ENCODE results near the gene MACROD1. TPM values are rescaled to one million over a fixed set of nuclear protein-coding genes. Genes with fewer than 3 reads are reported as not detected.

MACROD1 gene
- total RNA-seq, 1 donor from 2014 or later = 22.1 TPM

- no peak for DNase-seq (ENCODE audit: extremely low read depth, low read depth, low spot score)
Observed at GRCh38 chr11:64152841-64153691, 12.8 kb downstream of the MACROD1 start.

- DNase-seq (ENCODE audit: extremely low read depth, low read depth, low spot score) = no peak
Observed at GRCh38 chr11:64151337-64151736, 14.6 kb downstream of the MACROD1 start.

DNA sequence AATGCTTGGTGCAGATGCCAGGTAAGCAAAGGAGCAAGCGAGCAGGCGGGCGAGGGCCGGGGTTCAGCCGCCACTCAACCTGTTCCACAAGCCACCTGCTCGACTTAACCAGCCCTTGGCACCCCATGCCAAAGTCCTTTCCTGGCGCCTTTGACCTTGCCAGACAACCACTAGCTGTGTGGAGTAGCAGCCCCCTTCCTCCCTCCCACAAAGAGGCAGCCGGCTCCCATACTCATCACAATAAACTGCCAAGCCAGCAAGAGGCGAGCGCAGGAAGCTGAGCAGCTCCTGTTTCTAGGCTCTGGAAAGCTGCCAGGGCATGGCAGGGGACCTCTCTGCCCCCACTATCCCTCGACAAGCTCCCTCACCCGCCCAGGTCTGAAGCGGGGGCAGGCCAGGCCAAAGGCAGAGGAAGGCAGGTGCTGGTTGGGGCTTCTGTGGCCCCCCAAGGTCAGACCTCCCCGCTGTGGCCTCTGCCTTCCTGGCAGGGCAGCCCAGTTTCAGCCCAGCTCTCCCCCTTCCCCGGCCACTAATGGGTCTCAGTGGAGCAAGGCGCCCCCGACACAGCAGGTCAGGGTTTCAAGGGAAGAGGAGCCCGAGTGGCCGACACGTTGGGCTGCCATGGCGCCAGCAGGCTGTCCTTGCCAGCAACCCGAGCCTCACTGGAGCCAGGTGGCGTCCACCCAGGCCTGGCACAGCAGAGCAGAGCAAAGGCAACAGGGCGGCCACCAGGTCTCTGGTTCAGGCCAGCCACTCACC lies 15.3 kb downstream of the MACROD1 start:
- DNase-seq (ENCODE audit: extremely low read depth, low read depth, low spot score) = no peak

- DNase-seq (ENCODE audit: extremely low read depth, low read depth, low spot score) = no peak
Observed at GRCh38 chr11:64150051-64150450, 15.9 kb downstream of the MACROD1 start.

DNA sequence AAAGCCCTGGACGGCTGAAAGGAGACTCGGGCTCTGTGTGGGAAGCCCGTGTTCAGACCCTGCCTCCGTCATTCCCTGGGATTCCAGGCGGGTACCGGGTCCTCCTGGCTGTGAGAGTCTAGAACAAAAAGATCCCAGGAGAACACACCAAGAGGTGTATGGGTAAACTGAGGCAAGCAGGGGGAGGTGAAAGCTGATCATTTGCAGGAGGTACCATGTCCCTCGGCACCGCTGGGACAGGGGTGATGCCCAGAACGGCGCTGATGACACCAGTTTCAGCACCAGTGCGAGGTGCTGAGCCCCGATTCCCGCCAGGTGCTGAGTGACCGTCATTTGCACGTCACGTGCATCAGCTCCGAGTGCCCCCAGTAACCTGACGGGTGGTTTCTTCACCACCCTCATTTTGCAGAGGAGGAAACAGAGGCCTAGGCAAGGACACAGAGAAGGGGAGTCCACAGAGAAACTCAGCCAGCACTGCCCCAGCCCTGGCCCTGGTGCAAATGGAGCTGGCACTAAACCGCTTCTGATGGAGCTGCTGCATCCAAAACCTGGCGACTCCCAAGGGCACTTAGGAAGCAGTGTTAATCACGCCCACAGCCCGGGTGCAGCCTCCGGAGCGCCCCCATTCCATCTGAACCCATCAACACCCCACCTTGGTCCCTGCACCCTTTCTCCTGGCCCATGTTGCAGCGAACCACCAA lies 16.8 kb downstream of the MACROD1 start:
- no peak for DNase-seq (ENCODE audit: extremely low read depth, low read depth, low spot score)

DNA sequence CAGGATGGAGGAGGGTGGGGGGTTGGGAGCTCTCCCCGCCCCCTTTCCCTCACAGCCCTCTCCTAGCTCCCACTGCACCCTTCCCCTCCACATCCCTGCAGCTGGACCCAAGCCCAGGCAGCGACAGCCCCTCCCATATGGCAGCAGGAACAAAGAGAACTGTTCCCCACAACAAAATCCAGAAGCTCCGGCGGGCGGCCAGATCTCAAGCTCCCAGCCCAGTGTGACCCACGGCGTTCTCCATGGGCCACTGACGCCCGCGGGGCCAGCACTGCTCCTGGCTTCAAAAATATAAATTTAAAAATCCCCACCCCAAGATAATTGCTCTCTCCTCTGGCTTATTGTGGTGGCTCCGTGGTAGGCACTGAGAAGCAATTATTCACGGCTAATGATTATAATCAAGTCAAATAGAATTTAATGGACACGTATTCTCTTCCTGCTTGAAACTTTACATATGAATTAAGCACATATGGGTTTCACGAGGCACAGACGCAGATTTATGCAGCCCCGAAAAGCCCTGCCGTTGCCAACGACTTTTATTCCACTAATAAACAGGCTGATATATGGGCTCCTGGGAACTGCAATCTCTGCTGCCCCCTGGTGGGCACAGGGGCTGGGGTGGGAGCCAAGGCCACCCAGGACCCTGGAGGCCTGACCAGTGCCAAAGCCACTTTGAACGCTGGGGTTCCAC lies 17.5 kb downstream of the MACROD1 start:
- DNase-seq (ENCODE audit: extremely low read depth, low read depth, low spot score) = peak; percentile 31

DNA sequence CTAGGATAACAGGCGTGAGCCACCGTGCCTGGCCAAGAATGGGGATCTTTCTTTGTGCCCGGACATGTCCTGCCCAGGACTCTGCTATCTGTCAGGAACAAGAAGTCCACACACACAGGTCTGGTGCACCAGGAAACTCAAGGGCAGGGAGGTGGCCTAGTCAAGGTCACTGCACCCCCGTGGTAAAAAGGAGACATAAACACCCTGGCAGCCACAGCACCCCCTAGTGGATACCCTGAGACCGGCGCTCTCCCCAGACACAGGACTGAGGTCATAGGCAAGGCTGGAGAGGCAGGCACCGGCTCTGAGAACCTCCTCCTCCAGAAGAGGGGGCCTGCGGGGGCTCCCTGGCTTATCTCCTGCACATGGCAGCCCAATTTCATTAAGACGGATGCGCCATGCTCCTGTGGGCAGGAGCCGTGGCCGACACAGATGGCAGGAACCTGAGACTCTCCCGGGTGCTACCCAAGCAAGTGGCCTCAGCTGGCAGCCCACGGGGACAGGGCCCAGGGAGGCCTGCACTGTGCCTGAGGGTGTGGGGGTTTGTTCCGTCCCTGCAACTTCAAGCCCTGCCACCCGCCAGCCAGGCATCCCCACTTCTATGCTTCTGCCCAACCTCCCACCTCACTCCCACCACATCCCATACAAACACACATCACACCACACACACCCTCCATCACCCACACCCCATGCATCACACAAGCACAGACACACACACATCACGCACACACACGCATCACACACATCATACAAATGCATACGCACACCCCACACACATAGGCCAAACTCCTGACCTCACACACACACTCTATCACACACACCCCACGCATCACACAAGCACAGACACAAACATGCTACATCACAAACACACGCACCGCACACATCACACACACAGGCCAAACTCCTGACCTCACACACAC lies 19.6 kb downstream of the MACROD1 start:
- DNase-seq (ENCODE audit: extremely low read depth, low read depth, low spot score) = no peak

GRCh38 chr11:64144587-64145472 lies 21.1 kb downstream of the MACROD1 start:
- DNase-seq (ENCODE audit: extremely low read depth, low read depth, low spot score) = no peak

- DNase-seq (ENCODE audit: extremely low read depth, low read depth, low spot score) = no peak
Observed at GRCh38 chr11:64141081-64141783, 24.7 kb downstream of the MACROD1 start.

GRCh38 chr11:64140082-64140481 lies 25.8 kb downstream of the MACROD1 start:
- no peak for DNase-seq (ENCODE audit: extremely low read depth, low read depth, low spot score)

- DNase-seq (ENCODE audit: extremely low read depth, low read depth, low spot score) = no peak
Observed at GRCh38 chr11:64139049-64139448, 26.9 kb downstream of the MACROD1 start.

DNA sequence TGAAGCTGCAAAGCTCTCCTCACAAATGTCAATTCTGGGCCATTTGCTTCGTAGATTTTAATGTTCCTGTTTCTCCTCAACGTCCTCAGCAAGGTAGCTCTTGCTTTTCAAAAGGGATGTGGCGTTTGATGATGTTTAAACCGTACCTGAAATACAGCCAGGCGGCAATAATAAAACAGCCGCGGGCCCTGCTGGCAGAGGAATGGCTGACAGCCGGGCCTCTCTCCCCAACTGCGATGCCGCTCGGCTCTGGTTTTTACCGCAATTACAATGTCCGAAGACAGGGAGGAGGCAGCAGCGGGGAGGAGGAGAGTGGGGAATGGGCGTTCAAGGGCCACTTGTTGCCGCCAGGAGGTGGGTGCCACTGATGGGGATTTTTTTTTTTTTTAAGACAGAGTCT lies 27.5 kb downstream of the MACROD1 start:
- DNase-seq (ENCODE audit: extremely low read depth, low read depth, low spot score) = no peak

DNA sequence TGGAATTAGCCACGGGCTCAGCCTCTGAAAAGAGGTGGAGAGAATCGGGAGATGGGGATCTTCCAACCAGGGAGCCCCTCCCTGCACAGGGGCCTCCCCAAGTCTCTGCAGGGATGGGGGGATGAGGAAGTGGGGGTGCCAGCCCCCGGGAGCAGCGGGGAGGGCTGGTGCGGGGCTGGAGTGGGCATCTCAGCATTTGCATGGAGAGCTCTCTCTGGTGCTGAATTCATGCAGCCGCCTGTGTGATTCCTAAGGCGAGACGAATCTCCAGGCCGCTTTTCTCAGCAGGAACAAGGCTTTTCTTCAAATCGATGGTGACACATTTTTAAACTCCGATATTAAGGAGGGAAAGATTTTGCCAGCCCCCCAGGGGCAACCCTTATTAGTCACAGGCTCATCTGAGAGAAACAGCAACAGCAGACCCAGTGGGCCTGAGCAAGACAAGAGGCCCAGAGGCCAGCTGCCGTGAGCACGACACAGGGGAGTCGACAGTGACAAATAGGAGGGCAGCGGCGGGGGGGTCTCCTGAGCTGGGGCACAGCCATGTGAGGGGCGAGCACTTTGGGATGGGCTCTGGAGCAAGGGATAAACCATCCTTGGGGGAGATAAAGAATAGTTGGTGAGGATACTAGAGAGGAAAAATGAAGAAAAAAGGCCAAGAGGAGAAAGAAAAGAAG lies 29.0 kb downstream of the MACROD1 start:
- DNase-seq (ENCODE audit: extremely low read depth, low read depth, low spot score) = no peak

GRCh38 chr11:64135711-64136110 lies 30.2 kb downstream of the MACROD1 start:
- no peak for DNase-seq (ENCODE audit: extremely low read depth, low read depth, low spot score)

- no peak for DNase-seq (ENCODE audit: extremely low read depth, low read depth, low spot score)
Observed at GRCh38 chr11:64134963-64135362, 30.9 kb downstream of the MACROD1 start.

DNA sequence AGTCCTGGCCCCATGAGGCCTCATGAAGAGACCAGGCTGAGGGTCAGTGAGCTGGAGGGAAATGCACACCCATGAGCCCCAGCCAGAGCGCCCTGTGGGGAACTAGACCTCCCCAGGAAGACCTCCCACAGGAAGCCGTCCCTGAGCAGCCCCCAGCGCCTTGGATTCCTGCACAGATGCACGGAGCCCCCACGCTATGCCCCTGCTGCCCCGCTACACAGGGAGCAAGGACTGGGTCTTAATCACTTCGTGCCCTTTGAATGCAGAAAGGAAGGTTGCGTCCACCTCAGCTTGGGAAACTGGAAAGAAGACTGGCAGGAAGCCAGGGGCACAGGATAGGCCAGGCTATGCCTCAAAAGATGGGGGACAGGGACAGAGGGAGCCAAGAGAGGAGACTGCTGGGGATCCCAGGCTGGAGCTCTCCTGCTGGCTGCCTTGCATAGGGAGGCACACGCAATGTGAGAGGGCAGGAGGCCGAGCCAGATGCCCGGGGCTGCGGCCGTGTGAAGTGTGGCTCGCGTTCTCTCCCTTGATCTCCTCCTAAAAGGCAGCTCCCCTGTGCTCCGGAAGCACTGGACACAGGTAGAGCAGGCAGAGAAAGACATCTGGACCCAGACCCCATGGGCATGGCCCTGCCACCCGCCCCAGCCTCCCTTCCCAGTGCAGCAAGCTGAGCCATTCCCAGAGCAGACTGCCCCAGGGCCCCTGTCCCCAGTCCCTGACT lies 32.8 kb downstream of the MACROD1 start:
- no peak for DNase-seq (ENCODE audit: extremely low read depth, low read depth, low spot score)

DNA sequence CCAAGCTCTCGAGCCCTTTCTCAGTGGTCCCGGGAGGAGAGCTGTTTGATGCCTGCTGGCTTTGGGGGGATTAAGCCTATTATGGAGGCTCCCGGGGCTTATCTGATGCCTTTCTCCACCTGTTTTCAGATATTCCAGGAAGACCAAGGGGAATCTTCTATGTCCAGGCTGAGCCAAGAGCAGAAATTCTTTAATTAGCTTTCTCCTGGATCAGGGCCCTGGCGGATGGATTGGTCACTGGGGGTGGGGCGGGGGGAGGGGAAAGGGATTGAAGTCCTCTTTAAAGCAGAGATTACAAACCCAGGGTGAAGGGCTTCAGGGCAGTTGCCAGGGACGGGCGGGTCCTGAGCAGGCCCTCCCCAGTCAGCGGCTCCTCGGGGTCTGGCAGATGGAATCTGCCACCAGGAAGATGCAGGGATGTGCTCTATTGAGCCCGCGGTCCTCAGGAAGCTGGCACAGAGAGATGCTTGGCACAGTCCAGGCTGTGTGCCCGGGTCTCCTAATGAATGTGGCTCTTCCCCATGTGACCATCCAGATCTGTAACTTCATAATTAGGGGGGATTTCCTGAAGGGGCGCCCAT lies 33.6 kb downstream of the MACROD1 start:
- no peak for DNase-seq (ENCODE audit: extremely low read depth, low read depth, low spot score)

Data from glomerular endothelial cell (primary cell).